GM19351 (cell line): ENCODE data around the gene TBC1D1.
"Not testable (repeated sequence)": the region's sequence is repeated elsewhere in the genome, so short reads cannot be mapped to it uniquely, and the experiment has no call there.

ENCODE experiments used
- ATAC-seq: cut with Tn5 transposase; IDR thresholded peaks from one replicate; pipeline ENCODE4 v1.9.1; 2021; ENCODE audit warnings: mild to moderate bottlenecking, moderate library complexity; ENCODE audit not compliant: unreplicated experiment

Gene TBC1D1

DNA sequence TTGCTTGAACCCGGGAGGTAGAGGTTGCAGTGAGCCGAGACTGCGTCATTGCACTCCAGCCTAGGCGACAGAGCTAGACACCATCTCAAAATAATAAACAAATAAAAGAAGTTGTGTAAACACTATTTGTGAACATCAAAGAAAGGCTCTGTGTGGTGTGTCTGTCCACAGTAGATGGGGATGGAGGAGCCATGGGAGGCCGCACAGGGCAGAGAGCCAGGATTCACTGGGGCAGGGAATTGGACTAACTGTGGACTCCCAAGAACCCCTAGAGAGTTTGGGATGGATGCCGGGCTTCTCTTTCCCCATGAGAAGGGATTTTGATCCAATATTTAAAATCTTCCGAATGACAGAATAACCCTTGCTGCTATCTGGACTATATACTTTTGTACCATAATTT is 26.5 kb downstream of the TBC1D1 start:
- ATAC-seq = no peak

DNA sequence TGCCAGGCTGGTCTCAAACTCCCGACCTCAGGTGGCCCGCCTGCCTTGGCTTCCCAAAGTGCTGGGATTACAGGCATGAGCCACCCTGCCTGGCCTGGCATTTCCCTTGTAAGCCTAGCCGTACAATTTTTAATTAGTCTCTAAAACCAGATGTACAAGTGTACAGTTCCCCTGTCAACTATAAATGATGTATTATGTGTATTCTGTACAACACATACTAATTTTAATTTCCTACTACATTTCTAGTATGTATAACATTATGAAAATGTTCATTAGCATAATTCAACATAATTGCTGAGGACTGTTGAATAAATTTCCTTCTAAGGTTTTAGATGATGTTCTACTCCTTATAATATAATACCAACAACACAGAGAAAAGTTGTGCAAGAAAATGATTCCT is 27.8 kb downstream of the TBC1D1 start:
- ATAC-seq = no peak

GRCh38 chr4:37922328-37922727 is 31.4 kb downstream of the TBC1D1 start:
- no peak for ATAC-seq

DNA sequence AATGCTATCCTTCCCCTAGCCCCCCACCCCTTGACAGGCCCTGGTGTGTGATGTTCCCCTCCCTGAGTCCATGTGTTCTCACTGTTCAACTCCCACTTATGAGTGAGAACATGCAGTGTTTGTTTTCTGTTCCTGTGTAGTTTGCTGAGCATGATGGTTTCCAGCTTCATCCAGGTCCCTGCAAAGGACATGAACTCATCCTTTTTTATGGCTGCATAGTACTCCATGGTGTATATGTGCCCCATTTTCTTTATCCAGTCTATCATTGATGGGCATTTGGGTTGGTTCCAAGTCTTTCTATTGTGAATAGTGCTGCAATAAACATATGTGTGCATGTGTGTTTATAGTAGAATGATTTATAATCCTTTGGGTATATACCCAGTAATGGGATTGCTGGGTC is 32.2 kb downstream of the TBC1D1 start:
- ATAC-seq = not testable (repeated sequence)

GRCh38 chr4:37924946-37925345 is 34.1 kb downstream of the TBC1D1 start:
- no peak for ATAC-seq

DNA sequence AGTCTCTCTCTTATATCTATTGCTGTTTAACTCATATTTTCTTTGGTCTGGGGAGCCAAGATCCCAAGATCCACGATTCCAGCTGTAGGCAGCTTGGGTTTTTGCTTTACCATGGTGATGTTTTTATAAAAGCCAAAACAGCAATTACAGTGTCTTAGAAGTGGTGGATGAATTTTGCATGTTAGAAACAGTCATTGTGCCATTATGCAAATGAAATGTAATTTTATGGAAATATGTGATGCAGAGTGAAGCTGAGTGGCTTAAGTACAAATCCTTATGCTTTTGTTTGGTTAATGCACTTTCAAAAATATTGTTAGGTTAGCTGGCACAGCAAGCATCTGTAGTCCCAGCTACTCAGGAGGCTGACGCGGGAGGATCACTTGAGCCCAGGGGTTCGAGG is 36.5 kb downstream of the TBC1D1 start:
- no peak for ATAC-seq

DNA sequence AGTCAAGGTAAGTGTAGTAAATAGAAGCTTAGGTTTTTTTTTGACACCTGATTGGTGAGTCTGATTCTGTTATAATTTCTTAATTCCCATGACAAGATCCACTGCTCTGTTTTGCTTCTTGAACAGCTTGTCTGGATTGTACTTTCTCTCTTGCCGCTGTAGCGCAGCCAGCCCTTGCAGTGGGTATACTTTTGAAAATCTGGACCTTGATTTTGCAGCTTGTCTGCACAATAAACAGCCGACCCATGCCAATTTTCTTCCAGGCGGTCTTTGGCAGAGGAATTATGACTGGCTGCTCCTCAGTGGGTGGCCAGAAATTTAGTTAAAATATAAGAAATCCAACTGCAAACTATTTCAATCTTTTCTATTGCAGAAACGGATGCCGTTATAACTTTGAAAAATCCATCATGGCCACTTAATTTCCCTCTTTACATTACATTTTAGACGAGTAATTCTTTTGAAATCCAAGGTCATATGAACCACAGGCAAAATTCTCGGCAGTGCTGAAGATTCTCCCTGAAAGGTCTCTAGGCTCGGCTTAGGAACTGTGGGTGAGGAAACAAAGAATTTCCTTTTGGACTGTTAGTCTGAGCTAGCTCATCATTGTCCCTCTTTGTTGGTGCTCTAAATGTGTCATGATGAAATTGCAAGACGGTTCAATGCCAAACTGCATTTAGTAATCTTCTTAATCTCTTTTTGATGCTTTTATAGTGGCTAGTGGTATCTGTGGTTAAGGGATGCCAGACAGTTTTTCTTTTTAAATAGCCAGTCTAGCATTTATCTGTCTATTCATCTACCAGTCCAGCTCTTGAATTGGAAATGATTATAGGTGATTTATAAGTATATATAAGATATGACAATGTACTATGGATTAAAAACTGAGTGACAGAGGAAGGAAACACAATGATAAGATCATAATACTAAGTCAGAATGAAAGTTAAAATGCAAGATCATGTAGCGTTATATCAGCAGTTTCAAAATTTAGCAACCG is 37.8 kb downstream of the TBC1D1 start:
- no peak for ATAC-seq

DNA sequence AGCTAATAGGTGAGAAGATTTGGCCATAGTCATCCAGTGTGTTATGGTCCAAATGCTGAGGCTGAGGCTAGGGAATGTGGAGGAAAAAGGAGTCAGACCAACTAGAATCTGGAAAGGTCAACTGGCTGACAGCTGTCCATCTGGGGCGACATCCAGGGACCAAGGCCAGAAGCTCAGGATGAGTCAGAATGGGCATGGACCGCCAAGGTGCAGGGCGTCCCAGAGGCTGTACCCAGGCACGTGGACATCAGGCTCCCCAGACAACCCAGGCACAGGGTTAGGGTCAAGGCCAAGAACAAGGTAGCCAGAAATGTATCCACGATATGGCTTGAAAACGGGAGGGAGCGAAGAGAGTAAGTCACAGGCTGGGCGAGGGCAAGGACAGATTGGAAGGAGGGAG is 43.2 kb downstream of the TBC1D1 start:
- ATAC-seq = no peak

GRCh38 chr4:37934609-37935008 is 43.7 kb downstream of the TBC1D1 start:
- ATAC-seq = no peak

DNA sequence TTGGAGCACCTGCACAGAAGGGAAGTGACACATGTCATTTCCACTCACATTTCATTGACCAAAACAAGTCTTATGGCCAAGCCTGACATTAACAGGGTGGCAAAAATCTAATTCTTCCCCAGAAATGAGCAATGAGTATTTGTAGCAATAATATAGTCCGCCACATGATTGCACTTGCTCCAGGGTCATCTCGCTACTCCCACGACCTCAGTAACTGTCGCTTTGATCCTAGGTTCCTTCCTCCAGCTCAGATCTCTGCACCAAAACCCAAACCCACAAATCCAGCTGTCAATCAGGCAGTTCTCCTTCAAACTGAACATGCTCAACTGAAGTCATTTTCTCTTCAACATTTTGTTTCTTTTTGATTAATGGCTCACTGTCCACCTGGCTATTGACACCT is 44.1 kb downstream of the TBC1D1 start:
- no peak for ATAC-seq

- ATAC-seq = no peak
These were observed 46.1 kb downstream of the TBC1D1 start for GRCh38 chr4:37936889-37937498.

- ATAC-seq = no peak
These were observed 47.3 kb downstream of the TBC1D1 start for GRCh38 chr4:37938208-37938607.

GRCh38 chr4:37946503-37947179 is 55.8 kb downstream of the TBC1D1 start:
- no peak for ATAC-seq

DNA sequence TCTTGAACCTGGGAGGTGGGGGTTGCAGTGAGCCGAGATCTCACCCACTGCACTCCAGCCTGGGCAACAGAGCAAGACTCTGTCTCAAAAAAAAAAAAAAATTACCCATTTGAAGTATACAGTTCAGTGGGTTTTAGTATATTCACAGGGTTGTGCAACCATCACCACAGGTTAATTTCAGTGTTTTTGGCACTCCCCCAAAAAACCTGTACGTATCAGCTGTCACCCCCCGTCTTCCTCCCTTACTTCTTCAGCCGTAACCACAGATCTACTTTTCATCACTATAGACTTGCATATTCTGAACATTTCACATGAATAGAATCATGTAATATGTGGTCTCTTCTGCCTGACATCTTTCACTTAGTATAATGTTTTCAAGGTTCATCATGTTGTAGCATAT is 57.7 kb downstream of the TBC1D1 start:
- ATAC-seq = no peak

- no peak for ATAC-seq
These were observed 58.9 kb downstream of the TBC1D1 start for GRCh38 chr4:37949636-37950426.

- no peak for ATAC-seq
These were observed 60.8 kb downstream of the TBC1D1 start for GRCh38 chr4:37951461-37952352.

DNA sequence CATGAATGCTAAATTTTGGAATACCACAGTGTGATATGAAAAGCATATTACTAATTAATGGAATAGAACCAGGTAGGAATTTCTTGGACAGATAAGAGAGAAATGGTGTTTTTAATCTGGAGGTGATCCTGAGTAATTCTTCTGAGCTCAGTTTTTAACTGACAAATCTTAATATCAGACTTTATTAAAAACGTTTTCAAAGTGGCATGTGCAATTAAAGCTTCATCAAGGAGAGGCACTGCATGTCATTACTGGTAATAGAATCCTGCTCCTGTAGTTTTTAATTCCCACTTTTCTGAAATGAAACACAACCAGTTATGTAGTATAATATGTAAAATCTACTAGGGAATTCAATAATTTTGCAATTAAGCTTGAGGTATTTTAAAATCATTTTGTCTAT is 62.3 kb downstream of the TBC1D1 start:
- ATAC-seq = no peak

DNA sequence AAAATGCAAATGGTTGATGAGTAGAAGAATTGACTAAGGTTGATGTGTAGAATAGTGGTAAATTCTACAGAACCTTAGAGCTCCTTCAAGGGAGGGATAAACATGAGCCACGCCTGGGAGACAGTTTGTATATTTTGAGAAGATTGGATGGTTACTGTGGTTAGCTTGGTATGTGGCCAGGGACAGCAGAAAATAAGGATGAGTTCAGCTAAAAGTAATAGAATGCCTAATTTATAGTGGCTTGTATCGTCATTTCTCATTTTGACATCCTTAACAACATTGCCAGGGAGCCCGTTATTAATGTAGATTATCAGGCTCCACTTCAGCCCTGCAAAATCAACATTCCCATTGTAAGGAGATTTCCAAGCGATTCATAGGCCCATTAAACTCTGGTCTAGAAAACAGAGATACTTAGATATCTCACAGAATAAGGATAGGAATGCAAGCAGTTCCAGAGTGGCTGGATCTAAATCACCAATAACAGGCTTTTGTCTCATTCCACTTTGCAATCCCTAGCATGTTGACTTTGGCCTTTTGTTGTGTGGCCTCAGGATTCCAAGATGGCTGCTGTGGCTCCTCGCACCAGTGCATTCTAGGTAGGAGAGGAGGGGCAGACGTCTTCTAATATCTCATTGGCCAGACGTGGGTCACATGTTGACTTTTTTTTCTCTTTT is 62.9 kb downstream of the TBC1D1 start:
- ATAC-seq = no peak

GRCh38 chr4:37956941-37957340 is 66.1 kb downstream of the TBC1D1 start:
- no peak for ATAC-seq
